ENCODE data around the gene LAMTOR2.

Gene LAMTOR2

GRCh38 chr1:156076609-156077429 lies 22.2 kb downstream of the LAMTOR2 start:
- no peak for DNase-seq

GRCh38 chr1:156077430-156077760 lies 22.8 kb downstream of the LAMTOR2 start:
- no peak for DNase-seq

DNA sequence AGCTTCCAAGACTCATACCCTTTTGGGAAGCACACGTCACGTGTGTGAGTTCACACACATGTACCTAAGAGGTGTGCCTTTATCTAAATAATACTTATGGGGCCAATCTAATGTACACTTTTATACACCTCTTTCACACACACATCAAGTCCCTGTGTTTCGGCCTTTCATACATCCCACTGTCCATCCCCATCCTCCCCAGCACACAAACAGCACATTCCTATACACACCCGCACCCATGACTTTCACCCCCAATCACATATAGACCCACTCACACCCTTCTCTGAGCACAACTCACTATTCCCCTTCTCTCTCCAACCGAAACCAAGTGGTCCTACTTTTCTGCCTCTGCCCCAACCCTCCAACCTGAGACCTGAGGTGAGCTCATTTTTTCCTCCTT lies 24.1 kb downstream of the LAMTOR2 start:
- no peak for DNase-seq

DNA sequence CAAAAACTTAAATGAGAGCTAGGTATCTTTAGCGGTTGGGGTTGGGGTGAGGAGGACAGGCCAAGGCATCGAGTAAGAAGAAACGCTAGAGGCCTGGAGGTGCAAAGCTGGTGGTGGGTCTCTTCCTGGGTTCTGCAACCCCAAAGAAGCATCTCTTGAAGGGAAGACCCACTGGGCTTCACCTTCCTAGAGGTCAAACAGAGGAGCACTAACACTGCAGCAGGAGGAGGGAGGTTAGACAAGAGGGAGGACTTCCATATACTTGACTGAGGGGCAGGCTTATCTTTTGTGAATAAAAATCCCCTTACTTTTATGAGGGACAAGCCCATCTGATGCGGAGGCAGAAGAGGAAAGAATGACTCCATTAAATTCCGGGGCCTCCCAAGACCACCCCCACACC lies 25.2 kb downstream of the LAMTOR2 start:
- DNase-seq: no peak

GRCh38 chr1:156080241-156080862 lies 25.8 kb downstream of the LAMTOR2 start:
- DNase-seq: no peak

DNA sequence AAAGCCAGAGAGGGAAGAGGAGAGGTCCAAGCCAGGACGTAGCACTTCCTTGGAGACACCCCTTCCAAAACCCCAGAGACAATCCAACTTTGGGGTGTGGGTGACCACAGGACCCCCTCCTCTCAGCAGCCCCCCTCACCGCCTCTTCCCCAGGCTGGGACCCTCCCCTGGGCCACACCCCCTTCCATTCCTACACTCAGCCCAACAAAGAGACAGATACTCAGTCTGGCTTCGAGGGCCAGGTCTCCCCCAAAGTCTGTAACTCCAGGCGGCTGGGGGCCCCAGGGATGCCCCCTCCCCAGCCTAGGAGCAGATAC lies 26.2 kb downstream of the LAMTOR2 start:
- no peak for DNase-seq

GRCh38 chr1:156081180-156081916 lies 26.8 kb downstream of the LAMTOR2 start:
- no peak for DNase-seq

- no peak for DNase-seq
Observed at GRCh38 chr1:156081917-156082308, 27.3 kb downstream of the LAMTOR2 start.

DNA sequence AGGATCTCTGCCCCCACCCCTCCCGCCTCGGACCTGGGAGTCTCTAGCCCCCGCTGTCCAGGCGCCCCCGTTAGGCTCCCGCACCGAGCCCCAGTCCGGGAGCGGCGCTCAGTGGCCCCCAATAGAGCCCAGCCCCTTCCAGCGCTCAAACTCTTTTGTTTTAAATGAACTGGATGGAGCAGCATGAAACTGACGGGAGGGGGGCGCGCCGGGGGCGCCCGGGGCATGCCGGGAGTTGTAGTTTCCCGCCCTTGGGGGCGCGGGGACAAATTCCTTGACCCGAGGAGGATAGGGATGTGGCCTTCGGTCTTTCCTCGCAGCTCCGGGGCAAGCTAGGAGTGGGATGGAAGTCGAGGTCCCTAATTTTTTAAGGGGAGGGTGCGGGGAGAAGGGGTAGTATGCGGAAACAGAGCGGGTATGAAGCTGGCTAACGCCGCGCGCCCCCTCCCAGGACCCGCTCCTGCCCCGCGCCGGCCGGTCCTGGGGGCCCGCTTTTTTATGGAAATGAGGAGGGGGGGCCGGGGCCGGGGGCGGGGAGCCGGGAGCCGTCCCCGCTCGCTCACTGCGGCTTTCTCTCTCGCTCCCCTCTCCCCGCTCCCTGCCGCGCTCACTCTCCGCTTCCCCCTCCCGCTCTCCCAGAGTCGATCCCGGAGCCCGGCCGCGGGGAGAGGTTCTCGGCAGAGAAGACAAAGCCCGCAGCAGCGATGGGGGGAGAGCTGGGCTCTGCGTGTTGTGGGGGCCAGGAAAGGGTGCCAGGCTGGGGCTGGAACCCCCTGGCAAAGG lies 27.9 kb downstream of the LAMTOR2 start, which contains the start of gene MEX3A:
Gene MEX3A (minus strand): TSS at position 157 of the 783 bp plus-strand sequence. CDS start 467 bp downstream, outside the sequence.
- peak; percentile 74 for DNase-seq

GRCh38 chr1:156083800-156084790 lies 29.5 kb downstream of the LAMTOR2 start:
- DNase-seq: no peak

DNA sequence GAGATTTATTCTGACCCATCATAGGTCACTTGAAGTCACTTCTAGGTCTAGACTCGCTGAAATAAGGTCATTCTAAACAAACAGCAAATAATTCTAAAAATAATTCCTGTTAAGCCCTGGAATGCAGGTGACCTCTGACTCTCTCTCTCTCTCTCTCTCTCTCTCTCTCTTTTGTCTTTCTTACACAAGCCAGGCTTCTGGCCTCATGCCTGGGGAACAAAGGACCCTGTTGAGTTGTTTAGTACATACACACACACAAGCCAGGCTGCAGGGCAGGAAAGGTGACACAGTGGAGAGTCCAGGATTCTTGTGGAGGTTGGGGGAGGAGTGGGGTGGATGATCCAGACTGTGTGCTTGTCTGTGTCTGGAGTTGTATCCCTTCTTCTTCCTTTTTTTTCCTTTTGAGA lies 31.7 kb downstream of the LAMTOR2 start:
- no peak for DNase-seq

DNA sequence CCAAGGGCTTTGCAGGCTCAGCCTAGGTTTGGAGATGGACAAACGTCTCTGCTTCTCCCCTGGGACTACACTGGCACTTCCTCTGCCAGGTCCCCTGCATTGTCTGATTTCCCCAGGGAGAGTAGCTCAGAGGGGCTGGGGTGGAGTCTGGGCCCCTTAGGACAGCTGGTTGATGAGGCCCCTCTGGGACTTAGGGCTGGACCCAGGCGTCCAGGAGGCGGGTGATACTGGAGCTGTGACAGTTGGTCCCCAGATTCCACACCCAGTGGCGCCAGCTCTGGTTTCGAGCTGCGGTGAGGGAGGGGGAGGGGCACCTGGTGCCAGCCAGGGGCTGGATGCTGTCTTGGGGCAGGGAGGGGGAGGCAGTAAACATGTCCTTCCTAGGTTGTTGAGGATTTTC lies 35.1 kb downstream of the LAMTOR2 start:
- no peak for DNase-seq

DNA sequence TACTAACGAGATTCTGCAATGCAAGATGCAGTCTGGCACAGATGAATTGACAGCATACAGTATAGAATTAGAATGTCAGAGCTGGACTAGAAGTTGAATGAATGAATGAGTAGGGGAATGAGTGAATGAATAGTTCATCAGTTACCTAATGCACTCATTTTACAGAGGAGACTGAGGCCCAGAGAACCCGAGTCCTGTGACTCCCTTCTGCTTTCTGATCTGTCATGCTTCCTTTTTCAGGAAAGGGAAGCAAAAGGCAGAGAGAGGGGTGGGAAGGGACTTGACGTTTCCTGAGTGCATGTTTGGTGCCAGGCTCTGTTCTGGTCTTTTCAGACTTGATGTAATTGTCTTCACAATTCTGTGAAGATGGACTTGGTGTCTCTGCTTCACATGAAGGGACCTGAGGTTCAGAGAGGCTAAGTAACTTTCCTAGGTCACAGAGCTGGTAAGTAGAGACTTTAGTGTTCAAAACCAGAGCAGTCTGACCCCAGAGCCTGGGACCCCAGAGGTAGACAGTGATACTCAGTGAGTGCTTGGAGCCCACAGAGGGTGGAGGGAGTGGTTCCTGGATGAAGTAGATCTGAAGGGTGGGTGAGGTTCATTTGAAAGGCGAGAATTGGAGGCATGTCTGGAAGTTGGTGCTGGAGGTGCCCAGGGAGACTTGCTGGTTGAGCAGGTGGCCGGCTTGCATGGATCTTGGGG lies 35.7 kb downstream of the LAMTOR2 start:
- no peak for DNase-seq

DNA sequence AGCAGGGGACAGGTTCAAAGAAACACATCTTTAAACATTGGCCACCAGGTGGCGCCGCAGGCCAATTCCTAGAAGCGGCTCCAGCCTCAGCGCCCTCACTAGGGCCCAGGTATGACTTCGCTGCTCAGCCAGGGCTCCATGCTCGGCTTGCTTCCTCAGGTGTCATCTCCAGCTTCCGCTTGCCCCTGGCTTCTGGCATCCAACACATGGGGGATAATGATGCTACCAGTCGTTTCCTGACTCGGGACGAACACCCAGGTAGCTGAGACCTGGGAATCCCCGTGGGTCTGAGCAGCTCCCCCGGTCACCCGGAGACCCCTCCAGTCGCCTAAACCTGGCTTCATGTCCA lies 36.2 kb downstream of the LAMTOR2 start:
- peak; percentile 95 for DNase-seq

DNA sequence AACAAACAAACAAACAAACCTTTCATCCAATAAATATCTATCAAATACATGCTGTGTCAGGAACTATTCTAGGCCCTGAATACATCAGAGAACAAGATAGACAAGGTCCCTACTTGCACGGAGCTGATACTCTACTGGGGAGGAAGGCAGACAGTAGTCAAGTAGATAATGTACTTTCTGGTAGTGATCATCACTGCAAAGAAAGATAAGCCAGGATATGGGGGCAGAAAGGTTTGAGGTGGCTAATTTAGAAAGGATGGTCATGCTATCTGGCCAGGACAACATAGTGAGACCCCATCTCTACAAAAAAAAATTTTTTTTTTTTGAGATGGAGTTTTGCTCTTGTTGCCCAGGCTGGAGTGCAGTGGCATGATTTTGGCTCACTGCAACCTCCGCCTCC lies 37.0 kb downstream of the LAMTOR2 start:
- DNase-seq: no peak

DNA sequence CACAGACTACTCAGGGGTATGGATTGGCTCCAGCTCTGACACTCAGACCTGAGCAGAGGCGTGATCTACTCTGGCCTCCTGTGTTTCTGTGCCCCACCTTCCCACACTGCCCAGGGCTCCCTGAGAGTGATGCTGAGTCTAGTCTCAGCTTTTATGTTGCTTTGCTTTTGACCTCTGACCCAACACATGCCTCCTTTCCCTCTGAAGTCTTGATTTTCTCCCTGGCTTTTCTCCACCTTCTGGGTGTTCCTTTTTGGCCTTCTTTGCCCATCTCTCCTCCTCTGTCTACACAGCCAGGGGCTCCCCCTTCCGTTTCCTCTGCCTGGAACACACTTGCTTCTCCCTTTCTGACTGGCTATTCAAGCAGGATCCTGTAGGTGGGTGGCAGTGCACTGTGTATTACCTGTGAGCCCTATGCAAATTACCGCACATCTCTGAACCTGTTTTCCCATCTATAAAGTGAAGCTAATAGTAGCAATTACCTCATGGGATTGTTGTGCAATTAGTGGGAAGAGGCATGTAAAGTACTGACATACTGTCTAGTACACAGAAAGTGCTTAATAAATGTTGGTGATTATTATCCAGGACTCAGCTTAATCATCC lies 41.4 kb downstream of the LAMTOR2 start:
- DNase-seq: peak; percentile 44

- peak; percentile 95 for DNase-seq
Observed at GRCh38 chr1:156096640-156097391, 42.2 kb downstream of the LAMTOR2 start.

- peak; percentile 66 for DNase-seq
Observed at GRCh38 chr1:156097499-156098178, 43.1 kb downstream of the LAMTOR2 start.

- DNase-seq: no peak
Observed at GRCh38 chr1:156098784-156099183, 44.2 kb downstream of the LAMTOR2 start.

DNA sequence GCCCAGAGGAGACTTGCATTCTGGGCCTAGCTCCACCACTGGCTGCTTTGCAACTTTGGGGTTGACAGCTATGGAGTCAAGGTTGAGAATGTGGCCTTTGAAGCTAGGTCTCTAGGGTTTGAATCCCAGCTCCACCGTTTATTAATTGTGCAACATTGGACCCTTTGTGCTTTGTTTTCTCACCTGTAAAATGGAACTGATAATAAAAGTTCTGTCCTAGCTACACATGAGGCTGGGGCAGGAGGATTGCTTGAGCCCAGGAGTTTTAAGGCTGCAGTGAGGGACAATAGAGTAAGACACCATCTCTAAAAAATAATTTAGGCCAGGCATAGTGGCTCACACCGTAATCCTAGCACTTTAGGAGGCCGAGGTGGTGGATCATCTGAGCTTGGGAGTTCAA lies 44.7 kb downstream of the LAMTOR2 start:
- no peak for DNase-seq
